Measurements from ENCODE around the gene INPP5A. TPM values are rescaled to one million over a fixed set of nuclear protein-coding genes. Genes with fewer than 3 reads are reported as not detected.

INPP5A gene
- total RNA-seq, 6 experiments from 2014 or later = 58.9 to 64.6 (median 63.8) TPM

GRCh38 chr10:132809232-132810140 lies 271.9 kb downstream of the INPP5A start:
- Mint-ChIP-seq H3K4me1 (ENCODE audit: low read depth) (no peaks in the 10 kb centered on the region), H3K27ac (no peak overlapping the region), H3K9me3 (no peaks in the 10 kb centered on the region), H3K27me3 (ENCODE audit: insufficient read depth) (peaks cover 22% of the 10 kb centered on the region), H3K36me3 (ENCODE audit: low read depth) (no peaks in the 10 kb centered on the region), H3K4me3 (no peak overlapping the region)
- no peak for DNase-seq
- no peak for TF ChIP-seq CTCF (IDR thresholded peaks at IDR 0.05)

DNA sequence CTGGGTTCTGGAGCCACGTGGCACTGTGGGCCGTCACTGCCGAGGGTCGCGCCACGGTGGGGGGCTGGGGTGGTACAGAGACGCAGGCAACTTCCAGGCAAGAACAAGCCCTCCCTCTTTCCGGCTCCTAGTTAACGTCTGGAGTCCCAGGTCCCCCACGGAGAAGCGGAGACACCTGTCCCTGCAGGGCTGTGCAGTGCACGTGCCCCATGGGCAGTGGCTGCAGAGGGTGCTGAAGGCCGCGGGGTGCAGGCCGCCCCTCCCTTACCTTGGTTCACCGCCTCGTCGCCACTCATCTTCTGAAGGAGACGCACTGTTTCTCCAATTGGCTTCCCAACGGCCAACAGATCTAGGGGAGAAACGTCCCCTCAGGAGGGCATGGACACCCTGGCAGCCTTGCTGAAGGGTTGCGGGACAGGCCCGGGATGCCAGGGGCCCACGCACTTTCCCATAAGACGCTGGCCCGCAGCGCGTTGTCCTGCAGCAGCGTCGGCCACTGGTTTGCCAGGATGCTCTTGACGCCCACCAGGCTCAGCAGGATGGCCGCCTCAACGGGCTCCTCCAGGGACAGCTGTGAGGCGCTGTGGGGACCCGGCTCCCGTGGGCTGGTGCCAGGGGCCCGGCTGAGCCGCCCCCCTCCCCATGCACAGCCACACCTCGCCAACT lies 272.7 kb downstream of the INPP5A start:
- TF ChIP-seq CTCF (IDR thresholded peaks at IDR 0.05) = no peak
- no peak for DNase-seq
- H3K9me3 Mint-ChIP-seq = no peaks in the 10 kb centered on the region
- H3K4me3 Mint-ChIP-seq = no peak overlapping the region
- no peaks in the 10 kb centered on the region for H3K36me3 Mint-ChIP-seq (ENCODE audit: low read depth)
- H3K27ac Mint-ChIP-seq = no peak overlapping the region
- no peaks in the 10 kb centered on the region for H3K4me1 Mint-ChIP-seq (ENCODE audit: low read depth)
- H3K27me3 Mint-ChIP-seq (ENCODE audit: insufficient read depth) = peaks cover 24% of the 10 kb centered on the region

DNA sequence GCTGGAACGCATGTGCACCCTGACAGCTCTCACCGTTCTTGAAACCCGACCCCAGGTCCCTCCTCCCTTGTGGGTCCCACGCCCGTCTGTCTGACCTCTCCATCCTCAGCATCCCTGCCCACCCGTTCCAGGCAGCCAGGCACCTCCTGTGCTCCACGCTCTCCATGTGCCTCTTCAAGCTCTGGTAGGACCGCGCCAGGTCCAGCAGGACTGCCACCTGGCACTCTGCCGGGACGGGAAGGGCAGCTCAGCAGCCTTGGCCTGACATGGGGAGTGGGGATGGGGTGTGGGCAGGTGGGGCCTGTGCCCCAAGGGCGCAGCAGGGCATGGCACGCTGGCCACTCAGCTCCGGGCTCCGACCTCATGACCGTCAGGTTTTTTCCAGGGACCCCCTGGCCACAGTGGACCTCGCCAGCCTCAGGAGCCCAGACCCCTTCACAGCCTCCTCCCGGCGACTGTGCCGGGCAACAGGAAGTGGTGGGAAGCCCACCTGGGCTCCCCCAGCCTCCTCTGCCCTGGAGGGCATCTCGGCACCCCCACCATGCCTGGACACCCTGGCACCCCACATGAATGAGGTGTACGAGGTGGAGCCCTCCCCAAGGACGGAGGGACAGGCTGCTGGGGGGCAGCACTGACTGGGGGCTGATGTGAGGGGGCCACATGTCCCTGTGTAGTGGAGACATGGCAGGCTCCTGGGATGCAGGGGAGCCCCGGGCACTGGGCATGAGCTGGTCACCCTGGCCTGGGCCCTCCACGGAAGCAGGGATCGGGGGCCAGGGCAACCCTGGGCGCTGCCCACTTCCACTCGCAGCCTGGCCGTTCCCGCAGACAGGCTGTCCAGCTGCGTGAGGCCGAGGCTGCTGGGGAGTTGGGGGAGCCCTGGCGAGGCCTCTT lies 273.5 kb downstream of the INPP5A start:
- no peak for DNase-seq
- TF ChIP-seq CTCF (IDR thresholded peaks at IDR 0.05) = no peak
- no peak overlapping the region for H3K4me3 Mint-ChIP-seq

DNA sequence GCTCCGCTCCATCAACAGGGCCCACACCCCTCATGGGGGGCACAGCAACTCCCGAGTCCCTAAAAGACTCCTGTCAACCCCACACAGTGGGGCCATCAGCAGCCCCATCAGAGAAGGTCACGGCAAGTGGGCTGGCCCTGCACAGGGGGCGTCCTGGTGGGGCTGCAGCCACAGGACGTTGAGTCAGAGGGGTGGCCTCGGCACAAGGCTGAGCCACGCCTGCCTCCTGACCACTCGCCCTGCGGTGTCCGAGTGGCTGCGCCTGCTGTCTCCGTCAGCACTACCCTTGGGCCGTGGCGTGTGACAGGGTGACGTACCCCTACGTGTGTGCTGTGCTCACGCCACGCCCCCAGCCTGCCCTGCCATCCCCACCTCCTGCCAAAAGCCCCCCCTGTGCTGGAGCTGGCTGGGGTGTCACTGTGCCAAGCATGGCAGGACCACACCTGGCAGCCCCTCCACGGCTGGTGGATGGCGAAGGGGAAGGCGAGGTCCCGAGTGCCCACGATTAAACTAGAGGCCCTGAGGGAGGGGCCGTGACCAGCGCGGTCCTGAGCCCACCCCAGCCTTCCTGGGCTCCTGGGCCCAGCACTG lies 274.4 kb downstream of the INPP5A start:
- H3K27me3 Mint-ChIP-seq (ENCODE audit: insufficient read depth) = peaks cover 28% of the 10 kb centered on the region
- H3K9me3 Mint-ChIP-seq = no peaks in the 10 kb centered on the region
- no peaks in the 10 kb centered on the region for H3K36me3 Mint-ChIP-seq (ENCODE audit: low read depth)
- no peaks in the 10 kb centered on the region for H3K4me1 Mint-ChIP-seq (ENCODE audit: low read depth)
- no peak overlapping the region for H3K4me3 Mint-ChIP-seq
- no peak for TF ChIP-seq CTCF (IDR thresholded peaks at IDR 0.05)
- no peak for DNase-seq
- H3K27ac Mint-ChIP-seq = no peak overlapping the region

More for the DNA sequence above, 273.5 kb downstream of the INPP5A start:
- Mint-ChIP-seq H3K36me3 (ENCODE audit: low read depth) (no peaks in the 10 kb centered on the region), H3K27me3 (ENCODE audit: insufficient read depth) (peaks cover 26% of the 10 kb centered on the region), H3K4me1 (ENCODE audit: low read depth) (no peaks in the 10 kb centered on the region), H3K9me3 (no peaks in the 10 kb centered on the region), H3K27ac (no peak overlapping the region)

- DNase-seq = no peak
- no peaks in the 10 kb centered on the region for H3K9me3 Mint-ChIP-seq
- H3K27me3 Mint-ChIP-seq (ENCODE audit: insufficient read depth) = peaks cover 34% of the 10 kb centered on the region
- TF ChIP-seq CTCF (IDR thresholded peaks at IDR 0.05) = no peak
- no peak overlapping the region for H3K27ac Mint-ChIP-seq
- H3K4me1 Mint-ChIP-seq (ENCODE audit: low read depth) = no peaks in the 10 kb centered on the region
- H3K36me3 Mint-ChIP-seq (ENCODE audit: low read depth) = no peaks in the 10 kb centered on the region
- no peak overlapping the region for H3K4me3 Mint-ChIP-seq
Measured at GRCh38 chr10:132812520-132812919, 274.9 kb downstream of the INPP5A start.
